Panc1 (cell line): ENCODE measurements around the gene RAPGEF3.

Experiments
- CTCF ChIP-seq: fragments of 450-650 bp; IDR thresholded peaks from 2 replicates; pipeline ENCODE4 v1.5.1; 2017; ENCODE audit warnings: mild to moderate bottlenecking
- REST ChIP-seq, 2 experiments: IDR thresholded peaks; 2 replicates each; pipeline ENCODE4 v1.6.1; 2011 to 2012; ENCODE audit warnings: low read depth in 2 of 2, control low read depth in 1 of 2, low read length in 1 of 2, mild to moderate bottlenecking in 1 of 2, moderate library complexity in 1 of 2; ENCODE audit not compliant: insufficient read depth in 1 of 2

GRCh38 chr12:47790676-47791350 lies 32.1 kb upstream of the RAPGEF3 start:
- TF ChIP-seq CTCF (no peak), REST (IDR thresholded peaks at IDR 0.05; ENCODE audit: insufficient read depth in 1 of 2, low read depth in 2 of 2, low read length in 1 of 2) (no peak)
